ENCODE data around the gene OR2B2.
"Not testable (repeated sequence)": the region's sequence is repeated elsewhere in the genome, so short reads cannot be mapped to it uniquely, and the experiment has no call there.

OR2B2 gene

DNA sequence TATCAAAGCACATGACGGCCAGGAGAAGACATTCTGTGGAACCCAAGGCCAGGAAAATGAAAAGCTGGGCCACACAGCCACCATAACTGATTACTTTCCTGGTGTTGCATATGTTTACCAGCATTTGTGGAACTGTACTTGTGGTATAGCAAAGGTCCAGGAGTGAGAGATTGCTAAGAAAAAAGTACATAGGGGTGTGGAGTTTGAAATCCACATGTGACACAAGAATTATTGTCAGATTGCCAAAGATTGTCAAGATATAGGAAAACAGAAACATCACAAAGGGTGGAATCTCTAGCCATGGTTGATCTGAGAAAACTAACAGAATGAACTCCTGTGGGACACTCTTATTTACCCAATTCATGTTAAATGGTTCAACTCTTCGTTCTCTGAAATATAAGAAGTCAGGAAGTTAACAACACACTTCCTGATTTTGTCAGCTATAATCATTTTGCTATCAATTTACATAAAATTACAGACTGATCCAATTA, at the start of gene OR2B2:
Gene OR2B2, minus strand, starts transcription at position 441 of the 491 bp plus-strand sequence. Its CDS starts 77 bp downstream, at position 364.
- Mint-ChIP-seq H3K4me1 (no peaks in the 10 kb centered on the region), H3K36me3 (ENCODE audit: low read depth) (no peaks in the 10 kb centered on the region), H3K27me3 (ENCODE audit: low read depth) (peaks cover 4% of the 10 kb centered on the region), H3K4me3 (no peak within 1 kb of the TSS), H3K9me3 (no peaks in the 10 kb centered on the region), H3K27ac (no peak within 1 kb of the TSS)
- TF ChIP-seq, protein P1, sequence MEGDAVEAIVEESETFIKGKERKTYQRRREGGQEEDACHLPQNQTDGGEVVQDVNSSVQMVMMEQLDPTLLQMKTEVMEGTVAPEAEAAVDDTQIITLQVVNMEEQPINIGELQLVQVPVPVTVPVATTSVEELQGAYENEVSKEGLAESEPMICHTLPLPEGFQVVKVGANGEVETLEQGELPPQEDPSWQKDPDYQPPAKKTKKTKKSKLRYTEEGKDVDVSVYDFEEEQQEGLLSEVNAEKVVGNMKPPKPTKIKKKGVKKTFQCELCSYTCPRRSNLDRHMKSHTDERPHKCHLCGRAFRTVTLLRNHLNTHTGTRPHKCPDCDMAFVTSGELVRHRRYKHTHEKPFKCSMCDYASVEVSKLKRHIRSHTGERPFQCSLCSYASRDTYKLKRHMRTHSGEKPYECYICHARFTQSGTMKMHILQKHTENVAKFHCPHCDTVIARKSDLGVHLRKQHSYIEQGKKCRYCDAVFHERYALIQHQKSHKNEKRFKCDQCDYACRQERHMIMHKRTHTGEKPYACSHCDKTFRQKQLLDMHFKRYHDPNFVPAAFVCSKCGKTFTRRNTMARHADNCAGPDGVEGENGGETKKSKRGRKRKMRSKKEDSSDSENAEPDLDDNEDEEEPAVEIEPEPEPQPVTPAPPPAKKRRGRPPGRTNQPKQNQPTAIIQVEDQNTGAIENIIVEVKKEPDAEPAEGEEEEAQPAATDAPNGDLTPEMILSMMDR (IDR thresholded peaks at IDR 0.05; ENCODE audit: unreplicated experiment in 3 of 3): no peak

DNA sequence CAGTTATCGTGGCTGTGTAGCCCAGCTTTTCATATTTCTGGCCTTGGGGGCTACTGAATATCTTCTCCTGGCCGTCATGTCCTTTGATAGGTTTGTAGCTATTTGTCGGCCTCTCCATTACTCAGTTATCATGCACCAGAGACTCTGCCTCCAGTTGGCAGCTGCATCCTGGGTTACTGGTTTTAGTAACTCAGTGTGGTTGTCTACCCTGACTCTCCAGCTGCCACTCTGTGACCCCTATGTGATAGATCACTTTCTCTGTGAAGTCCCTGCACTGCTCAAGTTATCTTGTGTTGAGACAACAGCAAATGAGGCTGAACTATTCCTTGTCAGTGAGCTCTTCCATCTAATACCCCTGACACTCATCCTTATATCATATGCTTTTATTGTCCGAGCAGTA, 45.3 kb upstream of the OR2B2 start:
- Mint-ChIP-seq H3K27me3 (ENCODE audit: low read depth) (peaks cover 4% of the 10 kb centered on the region), H3K4me1 (no peaks in the 10 kb centered on the region), H3K27ac (no peak overlapping the region), H3K9me3 (no peaks in the 10 kb centered on the region), H3K4me3 (no peak overlapping the region), H3K36me3 (ENCODE audit: low read depth) (no peaks in the 10 kb centered on the region)
- TF ChIP-seq, protein P1 (IDR thresholded peaks at IDR 0.05; ENCODE audit: unreplicated experiment in 3 of 3): no peak

DNA sequence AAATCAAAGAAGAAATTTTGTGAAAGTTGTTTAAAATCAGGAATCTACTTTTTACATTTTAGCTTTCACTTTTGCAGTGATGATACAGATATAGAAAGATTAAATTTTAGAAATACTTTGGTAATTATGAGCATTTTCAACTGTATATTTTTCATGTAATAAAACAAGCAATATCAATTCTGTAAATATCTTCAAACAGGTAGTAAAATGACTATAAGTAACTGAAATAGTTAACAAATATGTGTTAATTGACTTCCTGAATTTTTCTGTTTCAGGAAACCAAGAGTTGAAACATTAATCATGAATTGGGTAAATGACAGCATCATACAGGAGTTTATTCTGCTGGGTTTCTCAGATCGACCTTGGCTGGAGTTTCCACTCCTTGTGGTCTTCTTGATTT, 44.7 kb upstream of the OR2B2 start, which contains the start of gene OR2B6:
Gene OR2B6, plus strand, starts transcription at position 301 of the 400 bp plus-strand sequence. Its CDS starts 0 bp downstream, at position 301.
- no peaks in the 10 kb centered on the region for H3K36me3 Mint-ChIP-seq (ENCODE audit: low read depth)
- H3K4me1 Mint-ChIP-seq: no peaks in the 10 kb centered on the region
- TF ChIP-seq, protein P1 (IDR thresholded peaks at IDR 0.05; ENCODE audit: unreplicated experiment in 3 of 3): no peak
- no peak within 1 kb of the TSS for H3K27ac Mint-ChIP-seq
- H3K9me3 Mint-ChIP-seq: no peaks in the 10 kb centered on the region
- no peak within 1 kb of the TSS for H3K4me3 Mint-ChIP-seq
- peaks cover 5% of the 10 kb centered on the region for H3K27me3 Mint-ChIP-seq (ENCODE audit: low read depth)

DNA sequence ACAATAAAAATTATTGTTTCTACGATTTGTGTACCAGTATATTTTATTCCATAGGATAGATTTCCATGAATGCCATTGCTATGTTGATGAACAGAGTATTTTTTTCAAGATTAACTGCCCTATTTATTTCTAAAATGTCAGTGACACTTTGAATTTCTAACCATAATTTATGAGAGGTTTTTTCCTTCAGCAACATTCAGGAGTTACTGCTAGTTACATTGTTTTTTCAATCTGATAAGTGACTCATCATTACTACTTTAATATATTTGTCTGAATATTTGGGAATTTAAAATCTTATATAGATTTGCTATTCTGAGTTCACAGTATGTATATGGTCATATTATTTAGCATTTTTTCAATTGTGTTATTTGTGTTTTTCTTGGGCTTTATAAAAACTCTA, 38.8 kb upstream of the OR2B2 start:
- no peaks in the 10 kb centered on the region for H3K36me3 Mint-ChIP-seq (ENCODE audit: low read depth)
- no peaks in the 10 kb centered on the region for H3K4me1 Mint-ChIP-seq
- no peaks in the 10 kb centered on the region for H3K9me3 Mint-ChIP-seq
- no peak overlapping the region for H3K4me3 Mint-ChIP-seq
- TF ChIP-seq, protein P1 (IDR thresholded peaks at IDR 0.05; ENCODE audit: unreplicated experiment in 3 of 3): no peak
- peaks cover 4% of the 10 kb centered on the region for H3K27me3 Mint-ChIP-seq (ENCODE audit: low read depth)
- no peak overlapping the region for H3K27ac Mint-ChIP-seq

DNA sequence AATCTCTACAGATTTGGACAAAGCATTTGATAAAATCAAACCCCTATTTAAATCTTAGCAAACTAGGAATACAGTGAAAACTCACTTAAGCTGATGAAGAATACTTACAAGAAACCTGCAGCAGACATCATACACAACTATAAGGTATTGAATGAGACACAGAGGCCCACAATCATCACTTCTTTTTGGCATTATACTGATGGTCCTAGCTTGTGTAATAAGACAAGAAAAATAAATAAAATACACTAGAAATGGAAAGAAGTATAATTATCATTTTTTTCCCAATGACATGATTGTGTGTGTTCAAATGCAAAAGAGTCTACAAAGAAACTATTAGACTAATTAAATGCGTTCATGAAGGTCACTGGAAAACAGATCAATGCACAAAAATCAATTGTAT, 36.0 kb upstream of the OR2B2 start:
- Mint-ChIP-seq H3K9me3 (no peaks in the 10 kb centered on the region), H3K4me3 (no peak overlapping the region), H3K36me3 (ENCODE audit: low read depth) (no peaks in the 10 kb centered on the region), H3K27me3 (ENCODE audit: low read depth) (peaks cover 4% of the 10 kb centered on the region), H3K4me1 (no peaks in the 10 kb centered on the region), H3K27ac (no peak overlapping the region)
- TF ChIP-seq, protein P1 (IDR thresholded peaks at IDR 0.05; ENCODE audit: unreplicated experiment in 3 of 3): no peak

DNA sequence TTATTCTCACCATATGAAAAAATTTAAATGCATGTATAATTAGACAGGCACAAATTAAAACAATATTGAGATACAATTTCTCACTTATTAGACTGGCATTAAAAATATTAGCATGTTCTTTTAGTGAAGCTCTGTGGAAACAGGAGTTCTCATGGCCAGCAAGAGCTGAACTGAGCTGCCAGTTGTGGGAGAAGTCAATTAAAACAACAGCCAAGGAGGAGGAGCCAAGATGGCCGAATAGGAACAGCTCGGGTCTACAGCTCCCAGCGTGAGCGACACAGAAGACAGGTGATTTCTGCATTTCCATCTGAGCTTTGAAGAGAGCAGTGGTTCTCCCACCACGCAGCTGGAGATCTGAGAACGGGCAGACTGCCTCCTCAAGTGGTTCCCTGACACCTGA, 30.9 kb upstream of the OR2B2 start:
- H3K4me3 Mint-ChIP-seq; H3K4me1 Mint-ChIP-seq; H3K9me3 Mint-ChIP-seq; H3K27me3 Mint-ChIP-seq (ENCODE audit: low read depth); H3K27ac Mint-ChIP-seq; H3K36me3 Mint-ChIP-seq (ENCODE audit: low read depth): not testable (repeated sequence)

Measured in nephron (organoid).